Smooth muscle cell of trachea (primary cell): ENCODE data around the gene ZNF84. TPM values are rescaled to one million over a fixed set of nuclear protein-coding genes. Genes with fewer than 3 reads are reported as not detected.

ENCODE experiments used
- total RNA-seq: library from RNA; depleted of rRNA; stranded (reverse); fragments of >200 nt; gene quantifications from 2 replicates; pipeline ENCODE4 v1.2.1, GENCODE V29; 2014

Gene ZNF84
- 24.1 and 31.4 TPM in 2 replicates for total RNA-seq

DNA sequence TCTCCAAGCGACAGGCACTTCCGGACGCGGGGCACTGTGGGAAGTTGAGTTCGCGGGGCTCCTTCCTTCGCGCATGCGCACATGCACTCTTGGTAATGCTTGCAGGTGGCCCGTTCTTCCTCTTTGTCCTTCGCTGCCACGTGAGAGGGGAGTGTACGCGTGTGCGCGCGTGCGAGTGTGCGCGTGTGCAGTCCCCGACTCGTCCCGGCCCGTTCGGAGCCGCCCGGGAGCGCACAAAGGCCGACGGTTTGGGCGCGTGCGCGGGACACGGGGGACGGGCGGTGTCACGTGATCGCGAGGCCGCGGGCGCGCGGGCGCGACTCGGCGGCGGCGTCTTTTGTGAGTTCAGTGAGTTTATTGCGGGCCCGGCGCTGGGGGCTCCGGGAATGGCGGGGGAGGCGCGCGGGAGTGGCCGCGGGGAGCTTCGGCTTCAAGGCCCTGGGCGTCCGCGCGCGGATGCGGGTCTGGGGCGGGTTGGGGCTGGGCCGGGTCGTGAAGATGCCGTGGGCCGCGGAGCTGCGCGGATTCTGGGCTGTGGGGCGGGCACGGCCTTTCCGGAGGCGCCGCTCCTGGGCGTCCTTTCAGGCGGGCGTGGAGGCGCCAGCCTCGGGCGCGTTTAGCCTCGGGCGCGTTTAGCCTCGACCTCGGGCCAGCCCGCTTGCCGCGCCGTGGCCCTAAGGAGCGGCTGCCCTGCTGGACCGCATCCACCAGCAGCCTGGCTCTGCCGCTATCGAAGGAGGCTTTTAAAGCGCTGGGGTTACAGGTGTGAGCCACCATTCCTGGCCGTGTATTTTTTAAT, at the start of gene ZNF84:
Gene ZNF84 (plus strand): TSS at position 303 of the 799 bp plus-strand sequence. CDS start 3,959 bp downstream, outside the sequence.

DNA sequence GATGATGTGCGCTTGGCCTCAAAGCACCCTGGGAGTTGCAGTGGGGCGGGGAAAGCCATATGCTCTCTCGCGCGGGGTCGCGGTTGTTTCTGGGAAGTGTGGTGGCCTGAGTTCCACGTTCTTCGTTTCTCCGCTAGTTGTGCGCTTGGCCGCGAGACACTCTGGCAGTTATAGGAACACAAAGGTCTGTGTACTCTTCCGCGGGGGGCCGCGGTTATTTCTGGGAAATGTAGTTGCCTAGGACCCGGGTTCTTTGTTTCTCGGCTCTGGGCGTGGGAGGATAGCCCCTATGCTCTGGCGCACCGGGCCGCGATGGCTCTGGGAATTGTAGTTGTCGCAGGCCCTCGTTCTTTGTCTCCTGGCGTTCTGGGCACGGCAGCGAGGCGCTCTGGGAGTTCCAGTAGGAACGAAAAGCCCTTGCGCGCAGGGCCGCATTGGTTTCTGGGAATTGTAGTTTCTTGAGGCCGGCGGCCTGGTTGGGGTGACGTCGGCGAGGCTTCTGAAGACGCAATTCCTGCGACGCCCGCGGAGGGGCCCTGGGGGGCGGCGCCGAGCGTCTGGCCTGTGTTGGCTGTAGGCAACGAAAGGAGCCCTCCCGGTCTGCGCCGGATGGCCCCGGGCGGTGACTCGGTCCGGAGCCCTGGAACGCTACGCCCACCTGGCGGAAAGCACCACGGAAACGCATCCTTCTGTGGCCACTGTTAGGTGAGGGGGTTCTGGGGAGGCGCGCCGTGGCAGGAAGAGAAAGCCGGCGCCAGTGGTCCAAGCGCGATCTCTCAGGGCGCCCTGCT, 43.3 kb downstream of the ZNF84 start, which contains the start of gene ZNF140:
Gene ZNF140 (plus strand): TSS at position 556 of the 791 bp plus-strand sequence. CDS start 398 bp downstream, outside the sequence.

Other genes with a start within 250 kb of the ZNF84 start
- gene GOLGA3, start 208.6 kb upstream of the ZNF84 start, total RNA-seq, result 120 and 180 TPM in 2 replicates
- 34.0 and 35.4 TPM in 2 replicates for gene CHFR, start 149.9 kb upstream of the ZNF84 start, total RNA-seq
- gene ZNF605, start 81.2 kb upstream of the ZNF84 start, total RNA-seq, result 12.2 and 13.1 TPM in 2 replicates
- 20.4 and 28.1 TPM in 2 replicates for gene ZNF26, start 51.1 kb upstream of the ZNF84 start, total RNA-seq
- gene ZNF140, start 43.4 kb downstream of the ZNF84 start, total RNA-seq, result 21.0 and 26.6 TPM in 2 replicates
- gene ZNF891, start 92.8 kb downstream of the ZNF84 start, total RNA-seq, result 1.2 and 1.7 TPM in 2 replicates
- gene ZNF10, start 93.1 kb downstream of the ZNF84 start, total RNA-seq, result 12.1 and 14.4 TPM in 2 replicates
- gene ZNF268, start 144.0 kb downstream of the ZNF84 start, total RNA-seq, result 44.5 and 51.5 TPM in 2 replicates
- not detected in 2 replicates for gene ANHX, start 198.4 kb downstream of the ZNF84 start, total RNA-seq